ENCODE measurements around the gene GTPBP1. TPM values are rescaled to one million over a fixed set of nuclear protein-coding genes. Genes with fewer than 3 reads are reported as not detected.

Gene GTPBP1
- total RNA-seq: 30.6 TPM
- long read RNA-seq, full-length matches to known transcripts: 15 of 34 reads
- long read RNA-seq, partial matches to known transcripts: 14 of 34 reads
- long read RNA-seq, other reads (novel, unspliced or antisense): 5 of 34 reads

GRCh38 chr22:38705235-38706100 is at the start of gene GTPBP1:
GTPBP1 (plus strand) TSS chr22:38705944; CDS start chr22:38705956, 12 bp downstream.
- intact Hi-C loops (cut with DNase I): no loop called here

GRCh38 chr22:38656256-38657044 is 49.3 kb upstream of the GTPBP1 start, which contains the start of the genes CBY1 and FAM227A:
CBY1 (plus strand) TSS chr22:38656638; CDS start chr22:38668055, 11,417 bp downstream.
FAM227A (minus strand) TSS chr22:38656392; CDS start chr22:38650168, 6,224 bp downstream.
- intact Hi-C loops (cut with DNase I): no loop called here
- ATAC-seq (ENCODE audit: poor library complexity): peak; percentile 98
- peak; percentile 94 for DNase-seq

More at GRCh38 chr22:38705235-38706100, at the start of gene GTPBP1:
- peak; percentile 98 for DNase-seq
- ATAC-seq (ENCODE audit: poor library complexity): peak; percentile 87

GRCh38 chr22:38657045-38657909 is 48.5 kb upstream of the GTPBP1 start:
- ATAC-seq (ENCODE audit: poor library complexity) (no peak), DNase-seq (no peak)
- intact Hi-C loops (cut with DNase I): no loop called here

- ATAC-seq (ENCODE audit: poor library complexity) (peak; percentile 17), DNase-seq (no peak)
- intact Hi-C loops (cut with DNase I): no loop called here
Measured at GRCh38 chr22:38674888-38675287, 30.9 kb upstream of the GTPBP1 start.

- DNase-seq (no peak), ATAC-seq (ENCODE audit: poor library complexity) (no peak)
- intact Hi-C loops (cut with DNase I): no loop called here
Measured at GRCh38 chr22:38675833-38676232, 29.9 kb upstream of the GTPBP1 start.

GRCh38 chr22:38681582-38682335 is 24.0 kb upstream of the GTPBP1 start, which contains the start of gene TOMM22:
TOMM22 (plus strand) TSS chr22:38681957; CDS start chr22:38681979, 22 bp downstream.
- peak; percentile 100 for ATAC-seq (ENCODE audit: poor library complexity)
- peak; percentile 94 for DNase-seq
- intact Hi-C loops (cut with DNase I): no loop called here

- ATAC-seq (ENCODE audit: poor library complexity) (no peak), DNase-seq (no peak)
- intact Hi-C loops (cut with DNase I): no loop called here
Measured at GRCh38 chr22:38684895-38685294, 20.8 kb upstream of the GTPBP1 start.

GRCh38 chr22:38685761-38686160 is 20.0 kb upstream of the GTPBP1 start:
- no peak for DNase-seq
- ATAC-seq (ENCODE audit: poor library complexity): no peak
- intact Hi-C loops (cut with DNase I): no loop called here

- DNase-seq (no peak), ATAC-seq (ENCODE audit: poor library complexity) (no peak)
- intact Hi-C loops (cut with DNase I): no loop called here
Measured at GRCh38 chr22:38689651-38690050, 16.1 kb upstream of the GTPBP1 start.

- no peak for DNase-seq
- intact Hi-C loops (cut with DNase I): no loop called here
- no peak for ATAC-seq (ENCODE audit: poor library complexity)
Measured at GRCh38 chr22:38694049-38694448, 11.7 kb upstream of the GTPBP1 start.

- no peak for ATAC-seq (ENCODE audit: poor library complexity)
- intact Hi-C loops (cut with DNase I): no loop called here
- no peak for DNase-seq
Measured at GRCh38 chr22:38694940-38695339, 10.8 kb upstream of the GTPBP1 start.

- ATAC-seq (ENCODE audit: poor library complexity) (no peak), DNase-seq (no peak)
- intact Hi-C loops (cut with DNase I): no loop called here
Measured at GRCh38 chr22:38696606-38697424, 8.9 kb upstream of the GTPBP1 start.

- ATAC-seq (ENCODE audit: poor library complexity) (peak; percentile 18), DNase-seq (peak; percentile 51)
- intact Hi-C loops (cut with DNase I): no loop called here
Measured at GRCh38 chr22:38697425-38698089, 8.2 kb upstream of the GTPBP1 start.

GRCh38 chr22:38698407-38699094 is 7.2 kb upstream of the GTPBP1 start:
- DNase-seq (no peak), ATAC-seq (ENCODE audit: poor library complexity) (no peak)
- intact Hi-C loops (cut with DNase I): no loop called here

GRCh38 chr22:38699143-38699542 is 6.6 kb upstream of the GTPBP1 start:
- DNase-seq (no peak), ATAC-seq (ENCODE audit: poor library complexity) (no peak)
- intact Hi-C loops (cut with DNase I): no loop called here

- ATAC-seq (ENCODE audit: poor library complexity): no peak
- DNase-seq: no peak
- intact Hi-C loops (cut with DNase I): no loop called here
Measured at GRCh38 chr22:38699784-38700183, 6.0 kb upstream of the GTPBP1 start.

Measured in Right ventricle myocardium superior (tissue), 1 donor.